Endometrial microvascular endothelial cells (primary cell): ENCODE results near the gene CHRNE. TPM values are rescaled to one million over a fixed set of nuclear protein-coding genes. Genes with fewer than 3 reads are reported as not detected.
"Not testable (repeated sequence)": the region's sequence is repeated elsewhere in the genome, so short reads cannot be mapped to it uniquely, and the experiment has no call there.

ENCODE experiments used
- in situ Hi-C: cut with HindIII; loops from 2 replicates; pipeline ENCODE4 v1.10.0; 2017; ENCODE audit warnings: low sequenced_read_pairs, low pct_unique_long_range_greater_than_20kb; ENCODE audit errors: inconsistent ontology term
- total RNA-seq: library from RNA; depleted of rRNA; stranded (reverse); fragments of >200 nt; gene quantifications from one replicate; pipeline ENCODE4 v1.2.3, GENCODE V29; 2015; ENCODE audit errors: inconsistent ontology term

CHRNE gene
- total RNA-seq, 1 donor from 2014 or later = 0.37 TPM

GRCh38 chr17:4914551-4914950, 11.7 kb upstream of the CHRNE start:
- in situ Hi-C loops = not testable (repeated sequence)

GRCh38 chr17:4913994-4914393, 11.1 kb upstream of the CHRNE start:
- in situ Hi-C loops = no loop called here

GRCh38 chr17:4908711-4909496, 6.0 kb upstream of the CHRNE start:
- in situ Hi-C loops = no loop called here

- in situ Hi-C loops = no loop called here
Measured at GRCh38 chr17:4908301-4908700, 5.4 kb upstream of the CHRNE start.

GRCh38 chr17:4906642-4907041, 3.7 kb upstream of the CHRNE start:
- in situ Hi-C loops = not testable (repeated sequence)

- in situ Hi-C loops = no loop called here
Measured at GRCh38 chr17:4902540-4902939, 358 bp downstream of the CHRNE start.

- in situ Hi-C loops = no loop called here
Measured at GRCh38 chr17:4901648-4902344, 1.1 kb downstream of the CHRNE start.

- in situ Hi-C loops = no loop called here
Measured at GRCh38 chr17:4901108-4901647, 1.7 kb downstream of the CHRNE start.

- in situ Hi-C loops = no loop called here
Measured at GRCh38 chr17:4900231-4901107, 2.4 kb downstream of the CHRNE start.

GRCh38 chr17:4899341-4900230, 3.3 kb downstream of the CHRNE start, which contains the start of gene C17orf107:
Gene C17orf107 (plus strand): TSS chr17:4899536. CDS start chr17:4899763, 227 bp downstream.
- in situ Hi-C loops = no loop called here

- in situ Hi-C loops = no loop called here
Measured at GRCh38 chr17:4898927-4899326, 4.0 kb downstream of the CHRNE start.

- in situ Hi-C loops = no loop called here
Measured at GRCh38 chr17:4898351-4898750, 4.5 kb downstream of the CHRNE start.

- in situ Hi-C loops = no loop called here
Measured at GRCh38 chr17:4897785-4898184, 5.1 kb downstream of the CHRNE start.

GRCh38 chr17:4897198-4897687, 5.7 kb downstream of the CHRNE start:
- in situ Hi-C loops = no loop called here

- in situ Hi-C loops = no loop called here
Measured at GRCh38 chr17:4896332-4897197, 6.3 kb downstream of the CHRNE start.

GRCh38 chr17:4895657-4896331, 7.1 kb downstream of the CHRNE start:
- in situ Hi-C loops = no loop called here

- in situ Hi-C loops = no loop called here
Measured at GRCh38 chr17:4895121-4895520, 7.8 kb downstream of the CHRNE start.
